DND-41 (cell line): ENCODE data around the gene CLMP.

Source experiments
- CTCF ChIP-seq: IDR thresholded peaks from 2 replicates; pipeline ENCODE4 v1.5.1; 2012; ENCODE audit warnings: borderline replicate concordance, low read length, moderate library complexity, mild to moderate bottlenecking; ENCODE audit not compliant: poor library complexity, severe bottlenecking; ENCODE audit errors: extremely low read depth
- EZH2 ChIP-seq: IDR thresholded peaks from 3 replicates; pipeline ENCODE4 v1.6.1; 2012; ENCODE audit warnings: borderline replicate concordance, low read depth, mild to moderate bottlenecking, moderate library complexity, low read length, inconsistent platforms; ENCODE audit not compliant: severe bottlenecking

- TF ChIP-seq CTCF, result no peak
- no peak for TF ChIP-seq EZH2
Observed at GRCh38 chr11:123174196-123175183, 20.6 kb downstream of the CLMP start.
